WTC11 (cell line): Measurements from ENCODE around the gene COMMD7. TPM values are rescaled to one million over a fixed set of nuclear protein-coding genes. Genes with fewer than 3 reads are reported as not detected.

ENCODE experiments used
- ATAC-seq: fragments of 200-7000 bp; cut with Tn5 transposase; 2 replicates; pipeline ENCODE4 v1.10.0; 2021; ENCODE audit warnings: mild to moderate bottlenecking, moderate library complexity
- CTCF ChIA-PET: fragments of 300-600 bp; sonication (Branson Sonifier 250); formaldehyde crosslinking; loops from one replicate; lab custom pipeline; 2021; ENCODE audit warnings: antibody characterized with exemption; lab: Charles Lee
- POLR2A ChIA-PET: fragments of 350-600 bp; sonication (Branson Sonifier 250); formaldehyde crosslinking; loops from one replicate; lab custom pipeline; 2021; ENCODE audit warnings: antibody characterized with exemption; lab: Charles Lee
- DNase-seq: peaks from one replicate; pipeline ENCODE4 v3.0.0; 2021; ENCODE audit warnings: low spot score
- H3K27ac Mint-ChIP-seq: 2 replicates; pipeline ENCODE4 v1.8.0; 2021; ENCODE audit warnings: mixed read lengths
- H3K27me3 Mint-ChIP-seq: 2 replicates; pipeline ENCODE4 v1.8.0; 2021; ENCODE audit warnings: low read depth, mild to moderate bottlenecking, moderate library complexity, mixed read lengths
- H3K36me3 Mint-ChIP-seq: 2 replicates; pipeline ENCODE4 v1.8.0; 2021; ENCODE audit warnings: mixed read lengths
- H3K4me1 Mint-ChIP-seq: 2 replicates; pipeline ENCODE4 v1.8.0; 2022; ENCODE audit warnings: mixed read lengths
- H3K4me3 Mint-ChIP-seq: 2 replicates; pipeline ENCODE4 v1.8.0; 2021; ENCODE audit warnings: mild to moderate bottlenecking, moderate library complexity, mixed read lengths
- H3K9me3 Mint-ChIP-seq: 2 replicates; pipeline ENCODE4 v1.8.0; 2021; ENCODE audit warnings: mixed read lengths
- FOXP1 ChIP-seq: sonication (generic); formaldehyde crosslinking; IDR thresholded peaks from 2 replicates; pipeline ENCODE4 v1.8.0; 2022; ENCODE audit warnings: missing genetic modification reagents, mild to moderate bottlenecking, moderate library complexity, borderline replicate concordance
- GABPB1 ChIP-seq: sonication (generic); formaldehyde crosslinking; IDR thresholded peaks from 2 replicates; pipeline ENCODE4 v1.8.1; 2023; ENCODE audit warnings: mild to moderate bottlenecking, missing genetic modification reagents
- MXD4 ChIP-seq: fragments of 250-450 bp; sonication (Bioruptor Pico); IDR thresholded peaks from 2 replicates; pipeline ENCODE4 v1.8.0; 2021; ENCODE audit warnings: mild to moderate bottlenecking, moderate library complexity, borderline replicate concordance
- SP1 ChIP-seq: sonication (generic); formaldehyde crosslinking; conservative IDR thresholded peaks from 2 replicates; pipeline ENCODE4 v1.8.1; 2022; ENCODE audit warnings: missing genetic modification reagents
- ZBTB21 ChIP-seq: sonication (generic); formaldehyde crosslinking; IDR thresholded peaks from 2 replicates; pipeline ENCODE4 v1.8.1; 2023; ENCODE audit warnings: mild to moderate bottlenecking, missing genetic modification reagents, borderline replicate concordance
- ZNF121 ChIP-seq: sonication (generic); formaldehyde crosslinking; IDR thresholded peaks from 2 replicates; pipeline ENCODE4 v1.8.0; 2023; ENCODE audit warnings: missing genetic modification reagents
- ZNF219 ChIP-seq: sonication (generic); formaldehyde crosslinking; IDR thresholded peaks from 2 replicates; pipeline ENCODE4 v1.8.0; 2023; ENCODE audit warnings: missing genetic modification reagents, mild to moderate bottlenecking, borderline replicate concordance
- ZNF263 ChIP-seq: sonication (generic); formaldehyde crosslinking; IDR thresholded peaks from 2 replicates; pipeline ENCODE4 v1.8.1; 2022; ENCODE audit warnings: low read depth, mild to moderate bottlenecking, moderate library complexity, missing genetic modification reagents
- ZNF423 ChIP-seq: fragments of 250-450 bp; sonication (Bioruptor Pico); IDR thresholded peaks from 2 replicates; pipeline ENCODE4 v2.1.2; 2022; ENCODE audit warnings: mild to moderate bottlenecking, moderate library complexity
- total RNA-seq: library from RNA; stranded (reverse); gene quantifications from 3 replicates; pipeline ENCODE4 v1.2.3, GENCODE V29; 2021
- TF ChIP-seq, protein P1 (sequence below): sonication (generic); formaldehyde crosslinking; conservative IDR thresholded peaks from 2 replicates; pipeline ENCODE4 v1.8.1; 2022; ENCODE audit warnings: mild to moderate bottlenecking, missing genetic modification reagents
- TF ChIP-seq, protein P2 (sequence below): fragments of 250-450 bp; sonication (Bioruptor Pico); IDR thresholded peaks from 2 replicates; pipeline ENCODE4 v1.9.0; 2021; ENCODE audit warnings: moderate library complexity, mild to moderate bottlenecking, inconsistent platforms, borderline replicate concordance
- TF ChIP-seq, protein P3 (sequence below): sonication (generic); formaldehyde crosslinking; IDR thresholded peaks from 2 replicates; pipeline ENCODE4 v1.8.0; 2022; ENCODE audit warnings: mild to moderate bottlenecking, missing genetic modification reagents
- TF ChIP-seq, protein P4 (sequence below): sonication (generic); formaldehyde crosslinking; IDR thresholded peaks from 2 replicates; pipeline ENCODE4 v1.8.0; 2022; ENCODE audit warnings: mild to moderate bottlenecking, missing genetic modification reagents
- TF ChIP-seq, protein P5 (sequence below): sonication (generic); formaldehyde crosslinking; IDR thresholded peaks from 2 replicates; pipeline ENCODE4 v1.8.0; 2023; ENCODE audit warnings: mild to moderate bottlenecking, missing genetic modification reagents
- TF ChIP-seq, protein P6 (sequence below): fragments of 250-450 bp; sonication (Bioruptor Pico); IDR thresholded peaks from 2 replicates; pipeline ENCODE4 v1.9.0; 2021; ENCODE audit warnings: mild to moderate bottlenecking
- TF ChIP-seq, protein P7 (sequence below): sonication (generic); formaldehyde crosslinking; IDR thresholded peaks from 2 replicates; pipeline ENCODE4 v1.8.1; 2022; ENCODE audit warnings: mild to moderate bottlenecking, missing genetic modification reagents, moderate library complexity, borderline replicate concordance

COMMD7 gene
- total RNA-seq, 1 experiment from 2014 or later = 42.3 TPM

DNA sequence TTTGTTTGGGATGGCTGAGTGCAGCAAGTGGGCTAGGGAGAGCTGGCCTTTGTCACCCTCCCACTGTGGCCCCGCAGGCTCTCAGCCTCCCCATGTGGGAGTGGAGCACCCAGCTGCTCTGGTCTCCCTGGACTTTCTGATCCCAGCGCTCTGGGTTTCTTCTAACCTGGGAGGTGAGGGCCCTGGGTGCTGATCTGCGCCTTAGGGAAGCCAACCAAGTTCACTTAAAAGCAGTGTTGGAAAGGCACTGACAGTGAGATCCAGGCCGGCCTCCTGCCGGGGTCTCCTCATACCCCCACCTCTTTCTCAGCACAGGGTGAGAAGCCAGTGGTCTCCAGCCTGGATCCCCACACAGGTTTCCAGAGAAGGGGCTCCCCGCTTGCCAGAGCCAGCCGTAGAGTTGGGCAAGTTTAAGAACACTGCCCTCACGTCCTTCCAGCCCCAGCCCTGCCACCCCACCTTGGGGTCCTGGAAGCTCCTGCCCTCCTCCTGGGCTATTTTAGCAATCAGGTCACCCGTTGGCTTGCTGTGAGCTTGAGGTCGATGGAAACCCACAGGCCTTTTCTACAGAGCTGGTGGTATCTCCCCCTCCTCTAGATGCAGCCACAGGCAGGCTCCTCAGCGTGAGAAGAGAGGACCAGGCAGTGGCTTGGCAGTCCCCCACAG lies 79.1 kb downstream of the COMMD7 start:
- DNase-seq (no peak), ATAC-seq (no peak)
- CTCF ChIA-PET = interaction anchor here (1.0 to 5.6 kb wide), 6 partner anchors 10 to 812 kb away, joined by 3 to 27 read pairs (median 6); partner anchors contain the start of gene C20orf203
- H3K27me3 Mint-ChIP-seq = no peaks in the 10 kb centered on the region
- no peaks in the 10 kb centered on the region for H3K36me3 Mint-ChIP-seq
- no peak overlapping the region for H3K27ac Mint-ChIP-seq
- POLR2A ChIA-PET = interaction anchor here (0.6 kb wide), 1 partner anchor 568 kb away, joined by 4 read pairs; no protein-coding TSS in a partner anchor
- H3K4me1 Mint-ChIP-seq = peaks cover 9% of the 10 kb centered on the region
- no peak overlapping the region for H3K4me3 Mint-ChIP-seq
- H3K9me3 Mint-ChIP-seq = peaks cover 10% of the 10 kb centered on the region
- TF ChIP-seq SP1 (CRISPR knock-in tag) = no peak
- TF ChIP-seq, protein P1, sequence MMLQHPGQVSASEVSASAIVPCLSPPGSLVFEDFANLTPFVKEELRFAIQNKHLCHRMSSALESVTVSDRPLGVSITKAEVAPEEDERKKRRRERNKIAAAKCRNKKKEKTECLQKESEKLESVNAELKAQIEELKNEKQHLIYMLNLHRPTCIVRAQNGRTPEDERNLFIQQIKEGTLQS (CRISPR knock-in tag) = no peak
- TF ChIP-seq, protein P2, sequence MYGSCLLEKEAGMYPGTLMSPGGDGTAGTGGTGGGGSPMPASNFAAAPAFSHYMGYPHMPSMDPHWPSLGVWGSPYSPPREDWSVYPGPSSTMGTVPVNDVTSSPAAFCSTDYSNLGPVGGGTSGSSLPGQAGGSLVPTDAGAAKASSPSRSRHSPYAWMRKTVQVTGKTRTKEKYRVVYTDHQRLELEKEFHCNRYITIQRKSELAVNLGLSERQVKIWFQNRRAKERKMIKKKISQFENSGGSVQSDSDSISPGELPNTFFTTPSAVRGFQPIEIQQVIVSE = no peak
- TF ChIP-seq, protein P3, sequence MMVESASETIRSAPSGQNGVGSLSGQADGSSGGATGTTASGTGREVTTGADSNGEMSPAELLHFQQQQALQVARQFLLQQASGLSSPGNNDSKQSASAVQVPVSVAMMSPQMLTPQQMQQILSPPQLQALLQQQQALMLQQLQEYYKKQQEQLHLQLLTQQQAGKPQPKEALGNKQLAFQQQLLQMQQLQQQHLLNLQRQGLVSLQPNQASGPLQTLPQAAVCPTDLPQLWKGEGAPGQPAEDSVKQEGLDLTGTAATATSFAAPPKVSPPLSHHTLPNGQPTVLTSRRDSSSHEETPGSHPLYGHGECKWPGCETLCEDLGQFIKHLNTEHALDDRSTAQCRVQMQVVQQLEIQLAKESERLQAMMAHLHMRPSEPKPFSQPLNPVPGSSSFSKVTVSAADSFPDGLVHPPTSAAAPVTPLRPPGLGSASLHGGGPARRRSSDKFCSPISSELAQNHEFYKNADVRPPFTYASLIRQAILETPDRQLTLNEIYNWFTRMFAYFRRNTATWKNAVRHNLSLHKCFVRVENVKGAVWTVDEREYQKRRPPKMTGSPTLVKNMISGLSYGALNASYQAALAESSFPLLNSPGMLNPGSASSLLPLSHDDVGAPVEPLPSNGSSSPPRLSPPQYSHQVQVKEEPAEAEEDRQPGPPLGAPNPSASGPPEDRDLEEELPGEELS = no peak
- no peak for TF ChIP-seq MXD4 (CRISPR knock-in tag)
- TF ChIP-seq ZBTB21 = no peak
- TF ChIP-seq, protein P4, sequence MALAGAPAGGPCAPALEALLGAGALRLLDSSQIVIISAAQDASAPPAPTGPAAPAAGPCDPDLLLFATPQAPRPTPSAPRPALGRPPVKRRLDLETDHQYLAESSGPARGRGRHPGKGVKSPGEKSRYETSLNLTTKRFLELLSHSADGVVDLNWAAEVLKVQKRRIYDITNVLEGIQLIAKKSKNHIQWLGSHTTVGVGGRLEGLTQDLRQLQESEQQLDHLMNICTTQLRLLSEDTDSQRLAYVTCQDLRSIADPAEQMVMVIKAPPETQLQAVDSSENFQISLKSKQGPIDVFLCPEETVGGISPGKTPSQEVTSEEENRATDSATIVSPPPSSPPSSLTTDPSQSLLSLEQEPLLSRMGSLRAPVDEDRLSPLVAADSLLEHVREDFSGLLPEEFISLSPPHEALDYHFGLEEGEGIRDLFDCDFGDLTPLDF (CRISPR knock-in tag) = no peak

DNA sequence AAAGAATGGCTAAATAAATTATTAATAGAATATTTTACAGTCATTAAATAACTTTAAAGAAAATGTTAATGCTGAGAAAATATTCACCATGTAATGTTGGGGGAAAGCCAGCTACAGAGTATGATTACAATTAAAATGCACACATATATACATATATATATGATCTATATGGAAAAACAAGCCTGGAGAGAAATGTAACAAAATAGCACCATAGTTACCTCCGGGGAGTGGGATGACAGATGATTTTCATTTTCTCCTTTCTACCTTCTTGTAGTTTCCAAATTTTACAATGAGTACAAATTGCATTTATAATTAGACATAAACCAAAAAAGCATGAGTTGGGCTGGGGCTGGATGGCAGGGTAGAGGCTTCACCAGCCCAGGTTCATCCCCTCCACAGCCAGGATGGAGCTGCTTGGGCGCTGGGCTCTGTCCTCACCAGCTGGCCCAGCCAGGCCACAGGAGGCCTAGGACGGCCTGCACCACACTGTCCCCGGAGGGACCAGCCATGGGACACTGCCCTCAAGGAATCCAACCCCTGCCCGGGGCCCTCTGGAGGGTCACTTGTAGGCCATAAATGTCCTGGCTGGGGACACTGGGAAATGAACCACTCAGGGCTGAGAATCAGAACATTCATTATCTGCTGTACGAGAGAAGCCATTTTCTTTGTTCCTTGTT lies 79.8 kb downstream of the COMMD7 start:
- peaks cover 9% of the 10 kb centered on the region for H3K4me1 Mint-ChIP-seq
- H3K36me3 Mint-ChIP-seq = no peaks in the 10 kb centered on the region
- no peak for ATAC-seq
- DNase-seq = no peak
- POLR2A ChIA-PET = no interaction called here
- CTCF ChIA-PET = interaction anchor here (1.0 to 5.6 kb wide), 6 partner anchors 10 to 811 kb away, joined by 3 to 27 read pairs (median 6); partner anchors contain the start of gene C20orf203
- H3K4me3 Mint-ChIP-seq = no peak overlapping the region
- no peak overlapping the region for H3K27ac Mint-ChIP-seq
- H3K9me3 Mint-ChIP-seq = peaks cover 10% of the 10 kb centered on the region
- no peak for TF ChIP-seq MXD4 (CRISPR knock-in tag)
- no peak for TF ChIP-seq FOXP1 (CRISPR knock-in tag)
- TF ChIP-seq ZNF263 (CRISPR knock-in tag) = no peak
- TF ChIP-seq ZNF121 (CRISPR knock-in tag) = no peak
- H3K27me3 Mint-ChIP-seq = no peaks in the 10 kb centered on the region

DNA sequence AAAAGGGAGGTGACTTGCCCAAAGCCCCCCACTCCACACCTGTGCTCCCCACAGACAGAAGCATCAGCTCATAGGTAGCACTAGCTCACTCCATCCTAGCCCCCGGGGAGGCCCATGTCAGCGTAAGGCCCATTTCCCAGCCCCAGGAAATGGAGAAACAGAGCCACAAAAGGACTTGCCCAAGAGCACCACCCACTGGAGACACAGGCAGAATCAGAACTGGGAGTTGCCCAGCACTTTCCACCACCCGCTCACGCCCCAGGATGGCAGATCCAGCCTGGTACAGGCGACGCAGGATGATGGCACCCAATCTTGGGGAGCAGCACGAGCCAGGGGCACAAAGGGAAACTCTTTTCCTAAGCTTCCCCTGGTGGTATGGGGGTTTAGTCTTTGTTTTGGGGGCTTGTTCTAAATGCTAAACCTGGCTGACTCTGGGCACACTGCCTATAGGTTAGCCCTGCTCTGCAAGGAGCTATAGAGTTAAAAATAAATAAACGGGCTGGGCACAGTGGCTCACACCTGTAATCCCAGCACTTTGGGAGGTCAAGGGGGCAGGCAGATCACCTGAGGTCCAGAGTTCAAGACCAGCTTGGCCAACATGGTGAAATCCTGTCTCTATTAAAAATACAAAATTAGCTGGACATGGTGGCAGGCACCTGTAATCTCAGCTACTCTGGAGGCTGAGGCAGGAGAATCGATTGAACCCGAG lies 81.3 kb downstream of the COMMD7 start:
- Mint-ChIP-seq H3K4me3 (no peak overlapping the region), H3K27me3 (no peaks in the 10 kb centered on the region), H3K4me1 (peaks cover 5% of the 10 kb centered on the region), H3K27ac (no peak overlapping the region), H3K36me3 (no peaks in the 10 kb centered on the region), H3K9me3 (peaks cover 10% of the 10 kb centered on the region)
- peak; percentile 25 for ATAC-seq
- CTCF ChIA-PET = interaction anchor here (0.6 to 5.6 kb wide), 10 partner anchors 10 to 709 kb away, joined by 3 to 27 read pairs (median 3); partner anchors contain the start of gene C20orf203
- no peak for DNase-seq
- POLR2A ChIA-PET = no interaction called here
- TF ChIP-seq, protein P5, sequence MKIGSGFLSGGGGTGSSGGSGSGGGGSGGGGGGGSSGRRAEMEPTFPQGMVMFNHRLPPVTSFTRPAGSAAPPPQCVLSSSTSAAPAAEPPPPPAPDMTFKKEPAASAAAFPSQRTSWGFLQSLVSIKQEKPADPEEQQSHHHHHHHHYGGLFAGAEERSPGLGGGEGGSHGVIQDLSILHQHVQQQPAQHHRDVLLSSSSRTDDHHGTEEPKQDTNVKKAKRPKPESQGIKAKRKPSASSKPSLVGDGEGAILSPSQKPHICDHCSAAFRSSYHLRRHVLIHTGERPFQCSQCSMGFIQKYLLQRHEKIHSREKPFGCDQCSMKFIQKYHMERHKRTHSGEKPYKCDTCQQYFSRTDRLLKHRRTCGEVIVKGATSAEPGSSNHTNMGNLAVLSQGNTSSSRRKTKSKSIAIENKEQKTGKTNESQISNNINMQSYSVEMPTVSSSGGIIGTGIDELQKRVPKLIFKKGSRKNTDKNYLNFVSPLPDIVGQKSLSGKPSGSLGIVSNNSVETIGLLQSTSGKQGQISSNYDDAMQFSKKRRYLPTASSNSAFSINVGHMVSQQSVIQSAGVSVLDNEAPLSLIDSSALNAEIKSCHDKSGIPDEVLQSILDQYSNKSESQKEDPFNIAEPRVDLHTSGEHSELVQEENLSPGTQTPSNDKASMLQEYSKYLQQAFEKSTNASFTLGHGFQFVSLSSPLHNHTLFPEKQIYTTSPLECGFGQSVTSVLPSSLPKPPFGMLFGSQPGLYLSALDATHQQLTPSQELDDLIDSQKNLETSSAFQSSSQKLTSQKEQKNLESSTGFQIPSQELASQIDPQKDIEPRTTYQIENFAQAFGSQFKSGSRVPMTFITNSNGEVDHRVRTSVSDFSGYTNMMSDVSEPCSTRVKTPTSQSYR (CRISPR knock-in tag) = no peak
- TF ChIP-seq, protein P6, sequence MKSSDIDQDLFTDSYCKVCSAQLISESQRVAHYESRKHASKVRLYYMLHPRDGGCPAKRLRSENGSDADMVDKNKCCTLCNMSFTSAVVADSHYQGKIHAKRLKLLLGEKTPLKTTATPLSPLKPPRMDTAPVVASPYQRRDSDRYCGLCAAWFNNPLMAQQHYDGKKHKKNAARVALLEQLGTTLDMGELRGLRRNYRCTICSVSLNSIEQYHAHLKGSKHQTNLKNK (CRISPR knock-in tag) = no peak
- TF ChIP-seq ZBTB21 (no peak), GABPB1 (CRISPR knock-in tag) (no peak), ZNF423 (CRISPR knock-in tag) (no peak), ZNF219 (no peak)
- TF ChIP-seq, protein P7, sequence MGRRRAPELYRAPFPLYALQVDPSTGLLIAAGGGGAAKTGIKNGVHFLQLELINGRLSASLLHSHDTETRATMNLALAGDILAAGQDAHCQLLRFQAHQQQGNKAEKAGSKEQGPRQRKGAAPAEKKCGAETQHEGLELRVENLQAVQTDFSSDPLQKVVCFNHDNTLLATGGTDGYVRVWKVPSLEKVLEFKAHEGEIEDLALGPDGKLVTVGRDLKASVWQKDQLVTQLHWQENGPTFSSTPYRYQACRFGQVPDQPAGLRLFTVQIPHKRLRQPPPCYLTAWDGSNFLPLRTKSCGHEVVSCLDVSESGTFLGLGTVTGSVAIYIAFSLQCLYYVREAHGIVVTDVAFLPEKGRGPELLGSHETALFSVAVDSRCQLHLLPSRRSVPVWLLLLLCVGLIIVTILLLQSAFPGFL (CRISPR knock-in tag) = no peak
